ENCODE measurements around the gene AP1S2.
A peak's percentile ranks its signal among the peaks of the same experiment; 100 is the strongest.
"Not testable (repeated sequence)": the region's sequence is repeated elsewhere in the genome, so short reads cannot be mapped to it uniquely, and the experiment has no call there.

AP1S2 gene

GRCh38 chrX:15854712-15855567, at the start of gene AP1S2:
Gene AP1S2 (minus strand): TSS chrX:15854813. CDS start chrX:15852524, 2,289 bp downstream.
- DNase-seq (ENCODE audit: low spot score) = peak; percentile 91

GRCh38 chrX:15903186-15903681, 48.6 kb upstream of the AP1S2 start:
- no peak for DNase-seq (ENCODE audit: low spot score)

- DNase-seq (ENCODE audit: low spot score) = no peak
Measured at GRCh38 chrX:15895334-15895733, 40.7 kb upstream of the AP1S2 start.

GRCh38 chrX:15894724-15895123, 40.1 kb upstream of the AP1S2 start:
- DNase-seq (ENCODE audit: low spot score) = no peak

- no peak for DNase-seq (ENCODE audit: low spot score)
Measured at GRCh38 chrX:15890463-15890862, 35.9 kb upstream of the AP1S2 start.

GRCh38 chrX:15888062-15888461, 33.4 kb upstream of the AP1S2 start:
- no peak for DNase-seq (ENCODE audit: low spot score)

- DNase-seq (ENCODE audit: low spot score) = no peak
Measured at GRCh38 chrX:15883540-15883863, 28.9 kb upstream of the AP1S2 start.

- no peak for DNase-seq (ENCODE audit: low spot score)
Measured at GRCh38 chrX:15882704-15883539, 28.3 kb upstream of the AP1S2 start.

GRCh38 chrX:15881381-15881897, 26.8 kb upstream of the AP1S2 start:
- no peak for DNase-seq (ENCODE audit: low spot score)

GRCh38 chrX:15877914-15878313, 23.3 kb upstream of the AP1S2 start:
- not testable (repeated sequence) for DNase-seq (ENCODE audit: low spot score)

- DNase-seq (ENCODE audit: low spot score) = peak; percentile 37
Measured at GRCh38 chrX:15877380-15877779, 22.8 kb upstream of the AP1S2 start.

- no peak for DNase-seq (ENCODE audit: low spot score)
Measured at GRCh38 chrX:15874672-15875071, 20.1 kb upstream of the AP1S2 start.

GRCh38 chrX:15873566-15873965, 19.0 kb upstream of the AP1S2 start:
- no peak for DNase-seq (ENCODE audit: low spot score)

- DNase-seq (ENCODE audit: low spot score) = no peak
Measured at GRCh38 chrX:15870310-15870709, 15.7 kb upstream of the AP1S2 start.

- no peak for DNase-seq (ENCODE audit: low spot score)
Measured at GRCh38 chrX:15869695-15870094, 15.1 kb upstream of the AP1S2 start.

- no peak for DNase-seq (ENCODE audit: low spot score)
Measured at GRCh38 chrX:15866147-15866546, 11.5 kb upstream of the AP1S2 start.

- DNase-seq (ENCODE audit: low spot score) = no peak
Measured at GRCh38 chrX:15864629-15865028, 10.0 kb upstream of the AP1S2 start.

GRCh38 chrX:15864023-15864422, 9.4 kb upstream of the AP1S2 start:
- DNase-seq (ENCODE audit: low spot score) = no peak

- DNase-seq (ENCODE audit: low spot score) = no peak
Measured at GRCh38 chrX:15860921-15861320, 6.3 kb upstream of the AP1S2 start.

GRCh38 chrX:15858051-15858450, 3.4 kb upstream of the AP1S2 start:
- no peak for DNase-seq (ENCODE audit: low spot score)

- DNase-seq (ENCODE audit: low spot score) = no peak
Measured at GRCh38 chrX:15856636-15857035, 2.0 kb upstream of the AP1S2 start.

GRCh38 chrX:15856222-15856587, 1.6 kb upstream of the AP1S2 start:
- no peak for DNase-seq (ENCODE audit: low spot score)

Data from hepatic stellate cell (primary cell).